Activated CD4-positive, alpha-beta memory T cell treated with anti-CD3 and anti-CD28 coated beads for 36 hours (primary cell): ENCODE measurements around the gene SNAI3. TPM values are rescaled to one million over a fixed set of nuclear protein-coding genes. Genes with fewer than 3 reads are reported as not detected.
A peak's percentile ranks its signal among the peaks of the same experiment; 100 is the strongest.

Experiments used
- CTCF ChIA-PET: fragments of 350-600 bp; sonication (Branson Sonifier 250); formaldehyde crosslinking; loops from one replicate; lab custom pipeline; 2021; ENCODE audit warnings: antibody characterized with exemption, inconsistent platforms; lab: Charles Lee
- POLR2A ChIA-PET: fragments of 350-600 bp; sonication (Branson Sonifier 250); formaldehyde crosslinking; loops from one replicate; lab custom pipeline; 2021; ENCODE audit warnings: antibody characterized with exemption; lab: Charles Lee
- DNase-seq: peaks from one replicate; pipeline ENCODE4 v3.0.0-alpha.2; 2020
- H3K27ac Mint-ChIP-seq: one replicate; pipeline ENCODE4 v1.8.0; 2021; ENCODE audit warnings: mixed read lengths
- H3K27me3 Mint-ChIP-seq: one replicate; pipeline ENCODE4 v1.8.0; 2021; ENCODE audit warnings: mixed read lengths
- H3K36me3 Mint-ChIP-seq: one replicate; pipeline ENCODE4 v1.8.0; 2021; ENCODE audit warnings: mixed read lengths
- H3K4me1 Mint-ChIP-seq: one replicate; pipeline ENCODE4 v1.8.0; 2021; ENCODE audit warnings: low read depth, mixed read lengths
- H3K4me3 Mint-ChIP-seq: one replicate; pipeline ENCODE4 v1.8.0; 2021; ENCODE audit warnings: mild to moderate bottlenecking, mixed read lengths
- H3K9me3 Mint-ChIP-seq: one replicate; pipeline ENCODE4 v1.8.0; 2021; ENCODE audit warnings: mixed read lengths
- intact Hi-C: fragments of 100-400 bp; cut with micrococcal nuclease; formaldehyde crosslinking; loops from one replicate; pipeline ENCODE4 v1.15.1; 2023
- total RNA-seq, 2 experiments: library from RNA; stranded (reverse); gene quantifications; one replicate each; pipeline ENCODE4 v1.2.3, GENCODE V29; 2021

The SNAI3 gene
- total RNA-seq, 2 experiments from 2014 or later = 5.5 to 5.8 TPM

GRCh38 chr16:88701581-88702370 is 15.5 kb upstream of the SNAI3 start:
- Mint-ChIP-seq H3K27ac (peak overlapping the region; percentile 91), H3K4me3 (peak overlapping the region; percentile 81), H3K36me3 (peaks cover 30% of the 10 kb centered on the region), H3K9me3 (no peaks in the 10 kb centered on the region), H3K27me3 (no peaks in the 10 kb centered on the region), H3K4me1 (peaks cover 64% of the 10 kb centered on the region)
- intact Hi-C loops = loop anchor here (1.0 to 5.0 kb wide), 5 partner anchors 15 to 244 kb away; partner anchors contain the start of genes CYBA and SNAI3
- DNase-seq = peak; percentile 30
- ChIA-PET CTCF (interaction anchor here (1.0 to 5.4 kb wide), 5 partner anchors 16 to 156 kb away, joined by 3 to 36 read pairs (median 5); partner anchors contain the start of genes SNAI3 and ZC3H18), POLR2A (interaction anchor here (1.1 to 5.3 kb wide), 11 partner anchors 10 to 131 kb away, joined by 3 to 28 read pairs (median 6); partner anchors contain the start of genes APRT, CYBA, MVD and SNAI3)

DNA sequence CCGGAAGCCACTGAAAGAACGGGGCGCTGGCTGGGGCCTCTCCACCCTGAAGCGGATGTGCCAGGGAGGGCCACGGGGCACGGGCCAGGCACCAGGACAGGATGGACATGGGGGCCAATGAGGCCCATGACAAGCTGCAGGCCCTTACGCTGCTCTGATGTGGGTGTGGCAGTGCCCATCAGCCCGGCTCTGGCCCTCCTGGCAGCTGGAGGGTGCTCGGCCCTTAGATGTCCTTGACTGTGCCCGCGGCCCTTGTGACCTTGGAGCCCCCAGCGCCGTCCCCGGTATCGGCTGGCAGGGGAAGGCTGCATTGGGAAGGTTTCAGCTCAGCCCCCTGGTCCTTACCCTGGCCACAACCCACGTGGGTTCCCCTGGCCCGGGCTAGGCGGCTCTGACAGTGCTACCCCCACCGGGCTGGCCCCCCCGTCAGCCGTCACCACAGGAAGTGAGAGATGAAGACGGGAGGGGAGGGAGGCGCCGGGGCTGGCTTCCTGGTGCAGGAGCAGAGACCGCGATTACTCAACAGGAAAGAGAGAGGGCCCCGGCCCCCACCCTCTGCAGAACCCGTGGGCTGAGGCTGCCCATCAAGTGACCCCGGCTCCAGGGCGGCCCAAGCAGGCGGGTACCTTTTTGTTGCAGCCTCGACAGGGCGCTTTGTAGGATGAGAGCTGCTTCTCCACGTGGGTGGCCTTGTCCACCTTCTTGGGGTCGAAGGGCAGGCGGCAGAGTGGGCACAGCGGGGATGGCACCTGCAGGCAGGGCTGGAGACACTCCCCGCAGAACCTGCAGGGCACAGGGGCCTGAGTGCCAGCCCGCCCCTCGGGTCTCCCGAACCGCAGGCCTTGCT is 14.6 kb upstream of the SNAI3 start:
- Mint-ChIP-seq H3K36me3 (peaks cover 31% of the 10 kb centered on the region), H3K27ac (peak overlapping the region; percentile 91), H3K4me1 (peaks cover 64% of the 10 kb centered on the region)

DNA sequence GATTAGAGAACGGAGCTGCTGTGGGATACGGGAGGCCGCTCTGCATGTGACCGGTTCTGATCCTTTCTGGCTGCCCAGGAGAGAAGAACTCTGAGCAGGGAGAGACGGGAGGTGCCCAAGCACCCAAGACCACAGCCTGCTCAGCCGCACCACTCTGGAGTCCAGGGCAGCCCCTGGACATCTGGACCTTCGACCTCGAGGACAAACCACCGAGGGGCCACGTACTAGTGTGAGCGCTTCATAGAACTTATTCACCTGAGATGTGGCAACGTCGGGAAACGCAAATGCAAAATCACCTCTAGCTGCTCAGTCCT is 14.0 kb upstream of the SNAI3 start:
- H3K4me3 Mint-ChIP-seq = peak overlapping the region; percentile 81
- ChIA-PET CTCF (interaction anchor here (1.2 kb wide), 1 partner anchor 67 kb away, joined by 5 read pairs; no protein-coding TSS in a partner anchor), POLR2A (interaction anchor here (1.1 to 5.3 kb wide), 6 partner anchors 15 to 129 kb away, joined by 3 to 28 read pairs (median 6); partner anchors contain the start of genes APRT, CYBA and MVD)
- H3K27me3 Mint-ChIP-seq = no peaks in the 10 kb centered on the region
- intact Hi-C loops = loop anchor here (5.0 kb wide), 2 partner anchors 47 to 243 kb away; no protein-coding TSS in a partner anchor
- H3K4me1 Mint-ChIP-seq = peaks cover 61% of the 10 kb centered on the region
- peak overlapping the region; percentile 91 for H3K27ac Mint-ChIP-seq
- no peaks in the 10 kb centered on the region for H3K9me3 Mint-ChIP-seq
- H3K36me3 Mint-ChIP-seq = peaks cover 32% of the 10 kb centered on the region
- no peak for DNase-seq

More for the DNA sequence above, 14.6 kb upstream of the SNAI3 start:
- Mint-ChIP-seq H3K27me3 (no peaks in the 10 kb centered on the region), H3K4me3 (peak overlapping the region; percentile 81), H3K9me3 (no peaks in the 10 kb centered on the region)
- CTCF ChIA-PET = interaction anchor here (1.0 to 5.4 kb wide), 5 partner anchors 15 to 131 kb away, joined by 3 to 36 read pairs (median 5); partner anchors contain the start of genes SNAI3 and ZC3H18
- intact Hi-C loops = loop anchor here (1.0 to 5.0 kb wide), 5 partner anchors 15 to 244 kb away; partner anchors contain the start of genes CYBA and SNAI3
- POLR2A ChIA-PET = interaction anchor here (1.1 to 5.3 kb wide), 9 partner anchors 9 to 130 kb away, joined by 3 to 28 read pairs (median 6); partner anchors contain the start of genes APRT, CYBA, MVD and SNAI3
- peak; percentile 98 for DNase-seq

DNA sequence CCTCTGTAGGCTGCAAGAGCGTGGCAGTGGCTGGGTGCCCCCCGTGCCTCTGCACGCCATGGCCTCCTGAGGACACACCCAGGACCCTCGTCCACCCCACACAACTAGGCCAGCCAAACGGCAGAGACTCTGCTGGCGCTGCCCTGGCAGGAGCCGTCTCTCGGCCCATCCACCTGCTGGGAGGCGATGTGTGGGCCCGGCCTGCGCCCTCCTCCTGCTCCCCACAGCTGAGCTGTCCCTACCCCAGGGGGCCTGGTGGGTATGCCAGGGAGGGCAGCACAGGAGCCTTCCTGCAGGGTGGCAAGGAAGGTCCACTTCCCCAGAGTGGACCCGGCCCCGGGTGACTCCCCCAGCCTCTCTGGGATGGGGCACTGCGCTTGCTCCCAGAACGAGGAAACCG is 12.9 kb upstream of the SNAI3 start:
- POLR2A ChIA-PET = no interaction called here
- no peak for DNase-seq
- intact Hi-C loops = no loop called here
- peaks cover 32% of the 10 kb centered on the region for H3K36me3 Mint-ChIP-seq
- H3K4me1 Mint-ChIP-seq = peaks cover 52% of the 10 kb centered on the region
- peak overlapping the region; percentile 91 for H3K27ac Mint-ChIP-seq
- no peaks in the 10 kb centered on the region for H3K9me3 Mint-ChIP-seq
- H3K4me3 Mint-ChIP-seq = no peak overlapping the region
- CTCF ChIA-PET = no interaction called here
- no peaks in the 10 kb centered on the region for H3K27me3 Mint-ChIP-seq

- intact Hi-C loops = no loop called here
- ChIA-PET POLR2A (no interaction called here), CTCF (no interaction called here)
- Mint-ChIP-seq H3K27me3 (no peaks in the 10 kb centered on the region), H3K4me1 (peaks cover 47% of the 10 kb centered on the region), H3K4me3 (no peak overlapping the region), H3K36me3 (peaks cover 32% of the 10 kb centered on the region), H3K27ac (no peak overlapping the region), H3K9me3 (no peaks in the 10 kb centered on the region)
- DNase-seq = no peak
Observed at GRCh38 chr16:88698646-88699045, 12.3 kb upstream of the SNAI3 start.

DNA sequence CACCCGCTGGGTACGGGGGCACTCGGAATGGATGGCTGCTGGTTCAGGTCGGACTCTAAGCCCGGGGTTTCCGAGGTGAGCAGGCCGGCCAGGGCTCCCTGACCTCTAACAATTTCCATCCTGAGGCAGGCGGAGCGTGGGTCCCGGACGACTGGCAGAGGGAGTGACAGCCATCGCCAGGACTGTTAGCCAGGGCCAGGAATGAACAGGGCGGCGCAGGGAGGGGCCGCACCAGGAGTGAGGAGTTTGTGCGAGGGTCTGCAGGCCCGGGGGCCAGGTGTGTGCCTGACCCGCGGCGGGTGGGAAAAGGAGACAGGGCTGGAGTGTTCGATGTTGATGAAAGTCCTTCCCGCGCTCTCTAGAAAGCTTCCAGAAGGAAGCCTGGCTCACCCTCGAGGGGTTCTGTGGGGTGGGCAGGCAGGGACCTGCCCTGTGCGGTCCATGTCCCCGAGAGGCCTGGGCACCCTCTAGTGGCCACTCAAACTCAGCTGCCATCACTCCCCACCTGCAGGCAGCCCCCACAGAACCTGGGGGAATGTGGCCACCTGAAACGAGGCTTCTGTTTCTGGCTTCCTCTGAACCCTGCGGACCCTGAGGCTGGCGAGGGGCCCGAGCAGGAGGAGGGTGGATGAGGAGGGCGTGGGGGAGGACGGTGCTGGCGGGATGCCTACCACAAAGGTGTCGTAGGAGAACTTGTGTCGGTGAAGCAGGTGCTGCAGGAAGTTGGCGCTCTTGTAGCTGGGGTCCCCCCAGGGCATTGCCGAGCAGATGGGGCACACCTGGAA is 11.7 kb upstream of the SNAI3 start:
- POLR2A ChIA-PET = no interaction called here
- peak overlapping the region; percentile 42 for H3K27ac Mint-ChIP-seq
- peaks cover 30% of the 10 kb centered on the region for H3K36me3 Mint-ChIP-seq
- intact Hi-C loops = no loop called here
- CTCF ChIA-PET = no interaction called here
- no peak overlapping the region for H3K4me3 Mint-ChIP-seq
- no peaks in the 10 kb centered on the region for H3K27me3 Mint-ChIP-seq
- H3K4me1 Mint-ChIP-seq = peaks cover 45% of the 10 kb centered on the region
- no peaks in the 10 kb centered on the region for H3K9me3 Mint-ChIP-seq
- peak; percentile 28 for DNase-seq

DNA sequence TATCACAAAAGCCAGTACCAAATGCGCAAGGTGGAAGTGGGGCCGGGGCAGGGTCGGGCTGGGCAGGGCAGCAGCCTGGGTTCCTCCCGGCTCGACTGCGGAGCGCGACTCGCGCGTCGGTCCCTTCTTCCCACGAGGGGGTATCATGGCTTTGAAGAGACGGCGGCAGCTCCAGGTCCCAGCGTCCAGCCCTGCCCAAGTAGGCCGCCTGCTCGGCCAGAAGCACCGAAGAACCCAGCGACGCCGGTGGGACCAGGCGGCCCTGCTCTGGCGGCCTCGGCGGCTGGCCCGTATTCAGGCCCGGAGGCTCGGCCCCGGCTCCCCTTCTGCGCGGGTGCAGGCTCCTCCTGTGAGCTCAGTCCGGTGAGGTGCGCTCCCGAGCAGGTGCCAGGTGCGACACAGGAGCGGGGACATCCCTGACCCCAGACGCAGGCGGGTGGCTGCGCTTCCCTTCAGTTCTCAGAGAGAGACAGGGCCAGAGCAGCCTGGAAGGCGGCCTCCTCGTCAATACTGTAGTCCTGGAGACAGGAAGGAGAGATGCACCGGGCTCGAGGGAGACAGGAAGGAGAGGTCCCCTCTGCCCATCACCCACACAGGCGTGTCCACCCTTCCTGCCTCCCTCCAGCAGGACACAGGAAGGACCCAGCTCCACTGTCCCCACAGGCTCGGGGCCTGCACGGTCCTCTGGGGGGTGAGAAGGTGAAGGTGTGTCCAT is 11.0 kb upstream of the SNAI3 start:
- no peak for DNase-seq
- ChIA-PET CTCF (no interaction called here), POLR2A (no interaction called here)
- no peak overlapping the region for H3K4me3 Mint-ChIP-seq
- intact Hi-C loops = no loop called here
- H3K27me3 Mint-ChIP-seq = no peaks in the 10 kb centered on the region
- peaks cover 46% of the 10 kb centered on the region for H3K4me1 Mint-ChIP-seq
- no peaks in the 10 kb centered on the region for H3K9me3 Mint-ChIP-seq
- H3K36me3 Mint-ChIP-seq = peaks cover 24% of the 10 kb centered on the region
- no peak overlapping the region for H3K27ac Mint-ChIP-seq

- intact Hi-C loops = no loop called here
- no peaks in the 10 kb centered on the region for H3K27me3 Mint-ChIP-seq
- POLR2A ChIA-PET = no interaction called here
- CTCF ChIA-PET = no interaction called here
- H3K36me3 Mint-ChIP-seq = peaks cover 24% of the 10 kb centered on the region
- no peaks in the 10 kb centered on the region for H3K9me3 Mint-ChIP-seq
- H3K4me3 Mint-ChIP-seq = no peak overlapping the region
- H3K4me1 Mint-ChIP-seq = peaks cover 46% of the 10 kb centered on the region
- no peak overlapping the region for H3K27ac Mint-ChIP-seq
- DNase-seq = no peak
Observed at GRCh38 chr16:88696441-88696840, 10.1 kb upstream of the SNAI3 start.

DNA sequence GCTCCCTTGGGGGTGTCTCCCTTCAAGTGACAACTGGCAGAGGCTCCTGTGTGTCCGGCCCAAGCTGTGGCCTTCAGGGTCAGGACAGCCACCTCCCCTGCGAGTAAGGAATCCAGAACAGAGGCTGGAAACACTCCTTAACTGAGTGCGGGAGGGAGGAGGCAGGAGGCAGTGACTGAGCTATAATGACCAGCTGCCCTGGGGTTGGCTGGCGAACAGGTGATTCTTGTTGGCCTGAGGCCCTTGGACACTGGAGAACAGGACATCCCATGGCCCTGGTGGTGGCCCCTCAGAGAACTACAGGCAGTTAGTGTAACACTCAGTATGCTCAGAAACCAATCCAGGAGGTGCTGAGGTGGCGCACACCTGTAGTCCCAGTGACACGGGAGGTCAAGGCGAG is 9.4 kb upstream of the SNAI3 start:
- Mint-ChIP-seq H3K27ac (no peak overlapping the region), H3K27me3 (no peaks in the 10 kb centered on the region), H3K36me3 (peaks cover 22% of the 10 kb centered on the region), H3K4me1 (peaks cover 49% of the 10 kb centered on the region), H3K4me3 (no peak overlapping the region), H3K9me3 (no peaks in the 10 kb centered on the region)
- intact Hi-C loops = no loop called here
- ChIA-PET POLR2A (no interaction called here), CTCF (no interaction called here)
- no peak for DNase-seq

DNA sequence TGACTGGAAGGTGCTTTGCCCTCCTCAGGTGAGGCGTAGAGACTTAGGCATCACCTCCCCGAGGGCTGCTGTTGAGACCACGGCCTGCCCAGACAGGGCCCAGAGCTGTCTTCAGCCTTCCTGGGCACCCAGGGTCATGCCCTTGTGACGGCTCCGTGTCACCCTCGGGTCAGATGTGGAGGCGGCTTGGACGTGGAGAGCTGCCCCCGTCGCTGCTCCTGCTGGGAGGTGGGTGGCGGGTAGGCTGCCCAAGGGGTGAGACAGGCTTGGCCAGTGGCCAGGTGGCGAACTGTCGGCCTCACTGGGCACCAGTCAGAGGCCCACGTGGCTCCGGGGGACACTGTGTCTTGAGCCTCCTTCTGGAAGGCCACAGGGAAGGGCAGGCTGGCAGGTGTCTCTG is 8.9 kb upstream of the SNAI3 start:
- ChIA-PET CTCF (no interaction called here), POLR2A (no interaction called here)
- Mint-ChIP-seq H3K27me3 (no peaks in the 10 kb centered on the region), H3K27ac (no peak overlapping the region), H3K9me3 (no peaks in the 10 kb centered on the region), H3K36me3 (peaks cover 20% of the 10 kb centered on the region), H3K4me3 (no peak overlapping the region), H3K4me1 (peaks cover 48% of the 10 kb centered on the region)
- no peak for DNase-seq
- intact Hi-C loops = no loop called here
